OCI-LY7 (cell line): ENCODE measurements around the gene APOF.
A peak's percentile ranks its signal among the peaks of the same experiment; 100 is the strongest.

Experiments used
- CTCF ChIP-seq: fragments of 200-600 bp; sonication (generic); conservative IDR thresholded peaks from 2 replicates; pipeline ENCODE4 v1.5.1; 2014; ENCODE audit warnings: mild to moderate bottlenecking, antibody characterized with exemption, low read length, moderate library complexity, mixed read lengths
- EZH2phosphoT487 ChIP-seq: fragments of 200-600 bp; sonication (generic); IDR thresholded peaks from 2 replicates; pipeline ENCODE4 v1.6.1; 2018; ENCODE audit warnings: low read depth, borderline replicate concordance, mild to moderate bottlenecking, mixed run types, antibody characterized with exemption, low read length, moderate library complexity, mixed read lengths

GRCh38 chr12:56377310-56377988 is 14.8 kb upstream of the APOF start:
- peak; percentile 58 for TF ChIP-seq CTCF
- no peak for TF ChIP-seq EZH2phosphoT487
